GM21576 (cell line): ENCODE measurements around the gene RBM23.
"Not testable (repeated sequence)": the region's sequence is repeated elsewhere in the genome, so short reads cannot be mapped to it uniquely, and the experiment has no call there.

Experiments
- ATAC-seq: cut with Tn5 transposase; IDR thresholded peaks from one replicate; pipeline ENCODE4 v1.9.1; 2021; ENCODE audit warnings: mild to moderate bottlenecking, moderate library complexity; ENCODE audit not compliant: unreplicated experiment

RBM23 gene

GRCh38 chr14:22866874-22867273, 52.1 kb downstream of the RBM23 start:
- no peak for ATAC-seq

GRCh38 chr14:22865424-22866405, 53.2 kb downstream of the RBM23 start:
- ATAC-seq, result no peak

- ATAC-seq, result no peak
These were observed 54.0 kb downstream of the RBM23 start for GRCh38 chr14:22864979-22865378.

GRCh38 chr14:22861651-22862050, 57.3 kb downstream of the RBM23 start:
- no peak for ATAC-seq

GRCh38 chr14:22860377-22860776, 58.6 kb downstream of the RBM23 start:
- not testable (repeated sequence) for ATAC-seq

DNA sequence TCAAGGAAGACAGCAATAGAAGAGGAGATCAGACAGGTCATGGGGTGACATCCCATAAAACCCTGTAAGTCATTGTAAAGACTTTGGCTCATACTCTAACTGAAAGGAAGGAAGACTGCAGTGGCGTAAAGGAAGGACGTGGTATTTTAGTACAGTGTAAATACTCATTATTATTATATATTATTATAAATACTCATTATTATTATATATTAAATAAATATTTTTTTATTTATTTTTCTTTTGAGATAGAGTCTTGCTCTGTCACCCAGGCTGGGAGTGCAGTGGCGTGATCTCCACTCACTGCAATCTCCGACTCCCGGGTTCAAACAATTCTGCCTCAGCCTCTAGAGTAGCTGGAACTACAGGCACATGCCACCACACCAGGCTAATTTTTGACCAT, 62.5 kb downstream of the RBM23 start:
- ATAC-seq, result no peak

- ATAC-seq, result no peak
These were observed 63.8 kb downstream of the RBM23 start for GRCh38 chr14:22854963-22855724.

DNA sequence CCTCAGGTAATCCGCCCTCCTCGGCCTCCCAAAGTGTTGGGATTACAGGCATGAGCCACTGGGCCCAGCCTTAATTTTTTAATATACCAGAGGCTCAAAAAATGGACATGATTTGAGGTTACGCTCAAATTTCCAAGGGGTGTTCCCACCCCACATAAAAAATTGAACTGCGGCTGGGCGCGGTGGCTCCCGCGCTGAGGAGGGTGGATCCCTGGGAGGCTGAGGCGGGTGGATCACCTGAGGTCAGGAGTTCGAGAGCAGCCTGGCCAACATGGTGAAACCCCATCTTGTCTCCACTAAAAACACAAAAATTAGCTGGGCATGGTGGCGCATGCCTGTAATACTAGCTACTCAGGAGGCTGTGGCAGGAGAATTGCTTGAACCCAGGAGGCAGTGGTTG, 64.7 kb downstream of the RBM23 start:
- not testable (repeated sequence) for ATAC-seq

- peak; percentile 65 for ATAC-seq
These were observed 65.8 kb downstream of the RBM23 start for GRCh38 chr14:22852940-22853767.

GRCh38 chr14:22852599-22852939, 66.4 kb downstream of the RBM23 start:
- no peak for ATAC-seq

DNA sequence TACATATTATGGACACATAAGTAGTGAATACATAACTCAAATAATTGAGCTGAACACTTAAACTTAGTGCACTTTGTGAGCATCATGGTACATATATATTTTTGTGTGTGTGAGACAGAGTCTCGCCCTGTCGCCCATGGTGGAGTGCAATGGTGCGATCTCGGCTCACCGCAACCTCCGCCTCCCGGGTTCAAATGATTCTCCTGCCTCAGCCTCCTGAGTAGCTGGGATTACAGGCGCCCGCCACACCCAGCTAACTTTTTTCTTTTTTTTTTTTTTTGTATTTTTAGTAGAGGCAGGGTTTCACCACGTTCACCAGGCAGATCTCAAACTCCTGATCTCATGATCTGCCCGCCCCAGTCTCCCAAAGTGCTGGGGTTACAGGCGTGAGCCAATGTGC, 66.8 kb downstream of the RBM23 start:
- not testable (repeated sequence) for ATAC-seq

- no peak for ATAC-seq
These were observed 67.8 kb downstream of the RBM23 start for GRCh38 chr14:22850944-22851764.

DNA sequence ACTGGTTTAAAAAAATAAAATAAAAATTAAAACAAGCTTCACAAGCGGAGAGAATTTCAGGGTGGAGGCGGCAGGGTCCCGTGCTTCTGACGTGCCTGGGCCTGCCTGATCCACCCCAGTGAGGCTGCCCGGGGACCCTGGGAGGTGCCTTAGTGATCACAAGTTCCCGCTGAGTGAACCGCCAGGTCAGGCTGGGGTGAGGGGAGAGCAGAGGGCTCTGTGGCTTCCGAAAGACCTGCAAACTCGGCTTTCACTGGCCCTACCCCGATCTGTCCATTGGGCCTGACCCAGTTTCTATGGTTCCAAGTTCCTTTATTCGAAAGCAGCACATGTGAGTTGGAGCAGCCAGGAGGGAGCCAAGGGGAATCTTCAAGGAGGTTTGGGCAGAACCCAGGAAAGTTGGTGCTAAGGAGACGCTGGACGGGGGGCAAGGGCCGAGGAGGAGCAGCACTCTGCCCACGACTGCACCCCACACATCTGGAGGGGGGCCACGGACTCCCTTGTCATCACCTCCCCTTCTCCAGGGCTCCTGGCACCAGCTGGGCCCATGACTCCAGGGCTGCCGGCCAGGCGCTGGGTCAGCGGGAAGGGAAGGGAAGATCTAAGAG, 69.6 kb downstream of the RBM23 start:
- no peak for ATAC-seq

DNA sequence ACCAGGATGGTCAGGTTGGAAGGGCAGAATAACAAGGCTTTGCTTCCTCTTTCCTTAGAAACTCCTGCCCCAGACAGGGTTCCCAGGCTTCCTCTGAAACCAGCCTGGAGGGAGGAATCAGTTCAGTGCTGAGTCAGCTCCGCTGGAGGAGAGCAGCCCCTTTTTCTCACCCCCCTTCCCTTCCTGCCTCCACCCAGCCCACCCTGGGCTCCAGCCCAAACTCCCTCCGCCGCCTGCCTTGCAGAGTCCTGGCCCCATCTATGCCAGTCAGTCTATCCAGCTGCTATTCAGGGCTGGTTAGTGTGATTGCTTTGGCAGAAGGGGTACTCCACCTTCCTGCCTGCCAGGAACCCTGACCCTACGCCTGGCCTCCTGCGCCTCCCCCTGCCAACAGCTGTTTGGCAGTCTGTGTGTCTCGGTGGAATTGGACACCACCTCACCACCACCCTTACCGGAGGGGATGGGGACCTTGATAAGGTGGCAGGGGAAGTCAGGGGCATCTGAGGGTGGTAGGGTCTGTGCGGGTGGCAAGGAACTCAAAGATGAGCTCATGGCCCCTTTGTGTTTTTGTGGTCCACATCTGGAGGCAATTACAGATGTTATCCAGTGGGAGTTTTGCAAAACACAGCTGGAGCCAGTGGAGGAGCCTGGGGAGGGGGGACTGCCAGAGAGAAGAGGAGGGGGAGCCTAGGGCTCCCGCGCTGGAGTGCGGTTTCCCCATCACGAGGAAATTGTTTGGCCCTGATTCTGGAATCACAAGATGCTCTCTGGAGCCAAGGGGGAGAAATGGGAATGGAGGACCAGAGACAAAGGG, 70.4 kb downstream of the RBM23 start:
- ATAC-seq, result no peak

DNA sequence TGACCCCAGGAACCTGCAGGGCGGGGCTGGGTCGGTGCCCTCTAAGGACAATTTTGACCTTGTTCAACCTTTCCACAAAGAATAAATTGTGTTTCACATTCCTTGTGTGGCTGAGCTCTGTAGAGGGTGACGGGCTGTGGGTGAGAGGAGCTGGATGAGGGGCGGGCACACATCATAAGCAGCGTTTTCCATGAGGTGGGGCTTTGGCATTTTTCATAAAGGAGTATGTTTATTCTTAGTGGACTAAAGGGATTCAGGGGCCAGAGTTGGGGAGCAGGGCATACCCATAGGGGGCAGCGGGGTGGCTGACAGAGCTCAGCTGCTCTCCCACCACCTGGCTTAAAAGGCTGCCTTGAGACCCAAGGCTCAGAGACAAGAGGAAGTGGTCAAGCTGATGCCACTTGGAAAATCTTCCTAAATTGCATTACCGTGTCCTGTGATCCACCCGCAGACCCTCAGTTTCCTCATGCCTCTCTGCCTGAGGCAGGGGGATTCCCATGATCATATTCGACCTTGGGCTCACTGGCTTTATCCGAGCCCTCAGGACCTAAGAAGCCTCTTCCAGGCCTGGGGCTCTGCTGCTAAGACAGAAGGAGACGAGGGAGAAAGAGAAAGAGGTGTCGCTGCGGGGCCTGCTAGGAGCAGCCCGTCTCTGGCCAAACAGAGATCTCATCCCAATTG, 71.1 kb downstream of the RBM23 start:
- no peak for ATAC-seq

- ATAC-seq, result no peak
These were observed 72.1 kb downstream of the RBM23 start for GRCh38 chr14:22846811-22847307.

- ATAC-seq, result no peak
These were observed 72.9 kb downstream of the RBM23 start for GRCh38 chr14:22845821-22846625.

DNA sequence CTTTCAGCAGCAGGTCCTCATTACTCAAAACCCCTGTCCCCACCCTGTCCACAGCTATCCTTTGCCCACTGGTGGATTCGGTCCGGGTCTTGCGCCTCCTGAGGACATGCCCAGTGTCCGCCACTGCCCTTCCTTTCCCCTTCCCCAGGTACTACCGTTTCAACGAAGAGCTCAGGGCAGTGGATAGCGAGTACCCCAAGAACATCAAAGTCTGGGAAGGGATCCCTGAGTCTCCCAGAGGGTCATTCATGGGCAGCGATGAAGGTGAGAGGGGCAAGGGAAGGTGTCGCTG, 73.9 kb downstream of the RBM23 start:
- ATAC-seq, result no peak
